Measurements from ENCODE around the gene TRDN.
"Not testable (repeated sequence)": the region's sequence is repeated elsewhere in the genome, so short reads cannot be mapped to it uniquely, and the experiment has no call there.

TRDN gene

GRCh38 chr6:123458218-123458617 lies 178.5 kb downstream of the TRDN start:
- ChIA-PET CTCF (no interaction called here), POLR2A (no interaction called here)
- Histone ChIP-seq H3K27ac (ENCODE audit: extremely low read depth, low read depth, low read length) (no peak overlapping the region), H3K4me1 (ENCODE audit: control insufficient read depth, insufficient read depth, low read length) (no peaks in the 10 kb centered on the region), H3K9me3 (ENCODE audit: control insufficient read depth, insufficient read depth, low read depth, low read length) (no peaks in the 10 kb centered on the region), H3K4me3 (ENCODE audit: low read depth, low read length) (no peak overlapping the region), H3K36me3 (ENCODE audit: control insufficient read depth in 2 of 2, insufficient read depth in 1 of 2, low read length in 2 of 2) (no peaks in the 10 kb centered on the region)
- no peak for TF ChIP-seq ZNF394 (tag by site-specific recombination; IDR thresholded peaks at IDR 0.05; ENCODE audit: borderline replicate concordance)
- no peak for TF ChIP-seq ZNF133 (tag by site-specific recombination; IDR thresholded peaks at IDR 0.05)
- TF ChIP-seq ZNF10 (tag by site-specific recombination; IDR thresholded peaks at IDR 0.05): peak; percentile 94

GRCh38 chr6:123456836-123457235 lies 179.9 kb downstream of the TRDN start:
- CTCF ChIA-PET: interaction anchor here (1.2 kb wide), 1 partner anchor 9 kb away, joined by 3 read pairs; no protein-coding TSS in a partner anchor

GRCh38 chr6:123454448-123454847 lies 182.3 kb downstream of the TRDN start:
- Histone ChIP-seq H3K27ac (ENCODE audit: extremely low read depth, low read depth, low read length) (no peak overlapping the region), H3K4me1 (ENCODE audit: control insufficient read depth, insufficient read depth, low read length) (no peaks in the 10 kb centered on the region), H3K36me3 (ENCODE audit: control insufficient read depth in 2 of 2, insufficient read depth in 1 of 2, low read length in 2 of 2) (no peaks in the 10 kb centered on the region), H3K9me3 (ENCODE audit: control insufficient read depth, insufficient read depth, low read depth, low read length) (no peaks in the 10 kb centered on the region), H3K4me3 (ENCODE audit: low read depth, low read length) (no peak overlapping the region)
- ChIA-PET CTCF (no interaction called here), POLR2A (no interaction called here)
- TF ChIP-seq TRIM28 (IDR thresholded peaks at IDR 0.05; ENCODE audit: borderline replicate concordance, low read length): peak; percentile 70; the same call in 1 of the 2 replicates
- no peak for TF ChIP-seq ZNF639 (tag by site-specific recombination; IDR thresholded peaks at IDR 0.05)

More at GRCh38 chr6:123456836-123457235, 179.9 kb downstream of the TRDN start:
- no peak overlapping the region for H3K27ac ChIP-seq (ENCODE audit: extremely low read depth, low read depth, low read length)
- no peaks in the 10 kb centered on the region for H3K36me3 ChIP-seq (ENCODE audit: control insufficient read depth in 2 of 2, insufficient read depth in 1 of 2, low read length in 2 of 2)
- no peaks in the 10 kb centered on the region for H3K4me1 ChIP-seq (ENCODE audit: control insufficient read depth, insufficient read depth, low read length)
- no peaks in the 10 kb centered on the region for H3K9me3 ChIP-seq (ENCODE audit: control insufficient read depth, insufficient read depth, low read depth, low read length)
- TF ChIP-seq ZNF664 (tag by site-specific recombination; IDR thresholded peaks at IDR 0.05) (no peak), ZNF404 (tag by site-specific recombination; IDR thresholded peaks at IDR 0.05) (no peak), KLF7 (tag by site-specific recombination; IDR thresholded peaks at IDR 0.05; ENCODE audit: borderline replicate concordance) (no peak), SETDB1 (IDR thresholded peaks at IDR 0.05; ENCODE audit: insufficient read length, low read length) (no peak)
- TF ChIP-seq, protein P1, sequence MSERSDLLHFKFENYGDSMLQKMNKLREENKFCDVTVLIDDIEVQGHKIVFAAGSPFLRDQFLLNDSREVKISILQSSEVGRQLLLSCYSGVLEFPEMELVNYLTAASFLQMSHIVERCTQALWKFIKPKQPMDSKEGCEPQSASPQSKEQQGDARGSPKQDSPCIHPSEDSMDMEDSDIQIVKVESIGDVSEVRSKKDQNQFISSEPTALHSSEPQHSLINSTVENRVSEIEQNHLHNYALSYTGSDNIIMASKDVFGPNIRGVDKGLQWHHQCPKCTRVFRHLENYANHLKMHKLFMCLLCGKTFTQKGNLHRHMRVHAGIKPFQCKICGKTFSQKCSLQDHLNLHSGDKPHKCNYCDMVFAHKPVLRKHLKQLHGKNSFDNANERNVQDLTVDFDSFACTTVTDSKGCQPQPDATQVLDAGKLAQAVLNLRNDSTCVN (tag by site-specific recombination; optimal IDR thresholded peaks at IDR 0.05): no peak
- H3K4me3 ChIP-seq (ENCODE audit: low read depth, low read length): no peak overlapping the region
- POLR2A ChIA-PET: no interaction called here

- H3K27ac ChIP-seq (ENCODE audit: extremely low read depth, low read depth, low read length); H3K36me3 ChIP-seq (ENCODE audit: control insufficient read depth in 2 of 2, insufficient read depth in 1 of 2, low read length in 2 of 2); POLR2A ChIA-PET; H3K9me3 ChIP-seq (ENCODE audit: control insufficient read depth, insufficient read depth, low read depth, low read length); H3K4me3 ChIP-seq (ENCODE audit: low read depth, low read length); H3K4me1 ChIP-seq (ENCODE audit: control insufficient read depth, insufficient read depth, low read length); CTCF ChIA-PET: not testable (repeated sequence)
- TF ChIP-seq BCL6B (tag by site-specific recombination; IDR thresholded peaks at IDR 0.05): peak; percentile 40; the same call in 1 of the 2 replicates
- peak; percentile 72 for TF ChIP-seq FEZF1 (tag by site-specific recombination; IDR thresholded peaks at IDR 0.05)
These were observed 183.7 kb downstream of the TRDN start for GRCh38 chr6:123453071-123453470.

Measured in HEK293 (cell line).